GM23338 (cell line): ENCODE measurements around the gene UGT2A1. TPM values are rescaled to one million over a fixed set of nuclear protein-coding genes. Genes with fewer than 3 reads are reported as not detected.

ENCODE experiments used
- ATAC-seq: fragments of 200-7000 bp; cut with Tn5 transposase; 3 replicates; pipeline ENCODE4 v1.9.1; 2020
- DNase-seq: peaks from one replicate; pipeline ENCODE4 v3.0.0-alpha.2; 2015; ENCODE audit warnings: low spot score
- H2AFZ ChIP-seq: fragments of 200-600 bp; sonication (generic); 2 replicates; pipeline ENCODE4 v1.8.0; 2016; ENCODE audit warnings: antibody characterized with exemption, mild to moderate bottlenecking, moderate library complexity
- H3F3A ChIP-seq: fragments of 200-600 bp; sonication (generic); replicated peaks from 2 replicates; pipeline ENCODE4 v1.8.0; 2017; ENCODE audit warnings: antibody characterized with exemption, mixed run types, low read depth
- H3K27ac ChIP-seq: fragments of 200-600 bp; sonication (generic); 2 replicates; pipeline ENCODE4 v1.6.1; 2016; ENCODE audit warnings: low read depth
- H3K27me3 ChIP-seq: fragments of 200-600 bp; sonication (generic); 2 replicates; pipeline ENCODE4 v1.8.0; 2016; ENCODE audit warnings: mild to moderate bottlenecking, mixed run types, moderate library complexity; ENCODE audit not compliant: insufficient read depth
- H3K36me3 ChIP-seq: fragments of 200-600 bp; sonication (generic); 2 replicates; pipeline ENCODE4 v1.8.0; 2016; ENCODE audit warnings: mild to moderate bottlenecking; ENCODE audit not compliant: insufficient read depth
- H3K4me1 ChIP-seq: fragments of 200-600 bp; sonication (generic); 2 replicates; pipeline ENCODE4 v1.8.0; 2016; ENCODE audit warnings: mild to moderate bottlenecking, moderate library complexity; ENCODE audit not compliant: insufficient read depth
- H3K4me2 ChIP-seq: fragments of 200-600 bp; sonication (generic); 2 replicates; pipeline ENCODE4 v1.7.1; 2017; ENCODE audit warnings: mixed run types
- H3K4me3 ChIP-seq: fragments of 200-600 bp; sonication (generic); 2 replicates; pipeline ENCODE4 v1.6.1; 2016; ENCODE audit warnings: mixed run types
- H3K79me2 ChIP-seq: fragments of 200-600 bp; sonication (generic); replicated peaks from 2 replicates; pipeline ENCODE4 v1.8.0; 2017; ENCODE audit warnings: mild to moderate bottlenecking; ENCODE audit not compliant: insufficient read depth
- H3K9me2 ChIP-seq: fragments of 200-600 bp; sonication (generic); 2 replicates; pipeline ENCODE4 v1.8.0; 2017; ENCODE audit not compliant: insufficient read depth
- H4K20me1 ChIP-seq: fragments of 200-600 bp; sonication (generic); replicated peaks from 2 replicates; pipeline ENCODE4 v1.8.0; 2017; ENCODE audit warnings: mild to moderate bottlenecking; ENCODE audit not compliant: insufficient read depth
- H3K27ac Mint-ChIP-seq: 2 replicates; pipeline ENCODE4 v1.8.0; 2020; ENCODE audit warnings: inconsistent platforms, mild to moderate bottlenecking, moderate library complexity, mixed read lengths
- H3K27me3 Mint-ChIP-seq: 3 replicates; pipeline ENCODE4 v1.8.0; 2022; ENCODE audit warnings: low read depth, mild to moderate bottlenecking, moderate library complexity, mixed read lengths, inconsistent platforms; ENCODE audit not compliant: insufficient read depth, poor library complexity
- H3K36me3 Mint-ChIP-seq: 3 replicates; pipeline ENCODE4 v1.8.0; 2021; ENCODE audit warnings: low read depth, mild to moderate bottlenecking, inconsistent platforms, moderate library complexity, mixed read lengths
- H3K4me1 Mint-ChIP-seq: 3 replicates; pipeline ENCODE4 v1.8.0; 2020; ENCODE audit warnings: mild to moderate bottlenecking, inconsistent platforms, mixed read lengths
- H3K4me3 Mint-ChIP-seq: 3 replicates; pipeline ENCODE4 v1.8.0; 2021; ENCODE audit warnings: moderate library complexity, mild to moderate bottlenecking, inconsistent platforms, mixed read lengths
- H3K9me3 Mint-ChIP-seq: 3 replicates; pipeline ENCODE4 v1.8.0; 2020; ENCODE audit warnings: moderate library complexity, mild to moderate bottlenecking, inconsistent platforms, mixed read lengths
- CREB1 ChIP-seq: fragments of 250-450 bp; sonication (Bioruptor Pico); IDR thresholded peaks from 2 replicates; pipeline ENCODE4 v1.5.0; 2020; ENCODE audit warnings: low read depth, mild to moderate bottlenecking, moderate library complexity
- EZH2 ChIP-seq: fragments of 200-600 bp; sonication (generic); IDR thresholded peaks from one replicate; pipeline ENCODE4 v1.8.0; 2017; ENCODE audit warnings: antibody characterized with exemption, mild to moderate bottlenecking, low read depth; ENCODE audit not compliant: unreplicated experiment
- EZH2phosphoT487 ChIP-seq: fragments of 200-600 bp; sonication (generic); IDR thresholded peaks from one replicate; pipeline ENCODE4 v1.8.1; 2018; ENCODE audit warnings: antibody characterized with exemption; ENCODE audit not compliant: unreplicated experiment
- JUNB ChIP-seq: IDR thresholded peaks from one replicate; pipeline ENCODE4 v1.6.1; 2016; ENCODE audit warnings: antibody characterized with exemption; ENCODE audit not compliant: unreplicated experiment
- NANOG ChIP-seq: IDR thresholded peaks from 2 replicates; pipeline ENCODE4 v1.6.1; 2016; ENCODE audit warnings: antibody characterized with exemption, borderline replicate concordance
- POLR2AphosphoS5 ChIP-seq: IDR thresholded peaks from 2 replicates; pipeline ENCODE4 v1.6.1; 2016; ENCODE audit warnings: antibody characterized with exemption, low read depth
- STAT1 ChIP-seq: IDR thresholded peaks from one replicate; pipeline ENCODE4 v1.6.1; 2016; ENCODE audit warnings: antibody characterized with exemption; ENCODE audit not compliant: unreplicated experiment
- ZNF114 ChIP-seq: fragments of 250-450 bp; sonication (Bioruptor Pico); IDR thresholded peaks from 2 replicates; pipeline ENCODE4 v1.5.0; 2020; ENCODE audit warnings: mild to moderate bottlenecking, moderate library complexity
- polyA plus RNA-seq: library from polyadenylated mRNA; unstranded; fragments of >200 nt; fragmentation: Nextera tagmentation; extraction: Ambion mirVana; gene quantifications from 2 replicates; pipeline ENCODE4 v1.2.1, GENCODE V29; 2016
- total RNA-seq: library from RNA; depleted of rRNA; stranded (reverse); fragments of >200 nt; shearing (Covaris generic); gene quantifications from 2 replicates; pipeline ENCODE4 v1.2.3, GENCODE V29; 2014
- TF ChIP-seq, protein P1 (sequence below), 2 experiments: fragments of 200-600 bp in 1 of 2; sonication (generic) in 1 of 2; conservative IDR thresholded peaks; 2 replicates each; pipeline versions ENCODE4 v1.5.1 to v1.6.1; 2016 to 2017; ENCODE audit warnings: antibody characterized with exemption in 2 of 2, low read depth in 2 of 2, mild to moderate bottlenecking in 2 of 2, moderate library complexity in 1 of 2
- TF ChIP-seq, protein P2 (sequence below): IDR thresholded peaks from 2 replicates; pipeline ENCODE4 v1.6.1; 2016; ENCODE audit warnings: antibody characterized with exemption
- TF ChIP-seq, protein P3 (sequence below): IDR thresholded peaks from one replicate; pipeline ENCODE4 v1.6.1; 2018; ENCODE audit warnings: antibody characterized with exemption; ENCODE audit not compliant: unreplicated experiment
- TF ChIP-seq, protein P4 (sequence below): fragments of 250-450 bp; sonication (Bioruptor Pico); IDR thresholded peaks from 2 replicates; pipeline ENCODE4 v1.5.0; 2020; ENCODE audit warnings: mild to moderate bottlenecking, moderate library complexity

UGT2A1 gene
- total and polyA plus RNA-seq, 2 experiments from 2014 or later = not detected

DNA sequence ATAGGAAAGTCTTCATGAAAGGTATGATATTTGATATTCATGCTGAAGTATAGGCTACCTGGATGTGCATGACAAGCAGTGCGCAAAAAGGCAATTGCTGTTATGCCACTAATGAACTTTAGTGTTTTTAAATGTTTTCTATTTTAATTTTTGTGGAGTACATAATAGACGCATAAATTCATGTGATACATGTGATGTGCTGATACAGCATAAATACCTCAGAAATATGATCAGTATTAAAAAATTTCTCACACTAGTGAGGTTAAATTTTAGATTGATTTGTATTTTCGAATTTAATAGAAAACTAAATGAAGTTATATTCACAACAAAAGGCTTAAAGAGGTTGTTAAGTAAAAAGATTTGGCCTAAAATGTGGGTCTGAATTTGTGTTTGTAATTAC is 2.2 kb downstream of the UGT2A1 start (continued):
- TF ChIP-seq, protein P1, sequence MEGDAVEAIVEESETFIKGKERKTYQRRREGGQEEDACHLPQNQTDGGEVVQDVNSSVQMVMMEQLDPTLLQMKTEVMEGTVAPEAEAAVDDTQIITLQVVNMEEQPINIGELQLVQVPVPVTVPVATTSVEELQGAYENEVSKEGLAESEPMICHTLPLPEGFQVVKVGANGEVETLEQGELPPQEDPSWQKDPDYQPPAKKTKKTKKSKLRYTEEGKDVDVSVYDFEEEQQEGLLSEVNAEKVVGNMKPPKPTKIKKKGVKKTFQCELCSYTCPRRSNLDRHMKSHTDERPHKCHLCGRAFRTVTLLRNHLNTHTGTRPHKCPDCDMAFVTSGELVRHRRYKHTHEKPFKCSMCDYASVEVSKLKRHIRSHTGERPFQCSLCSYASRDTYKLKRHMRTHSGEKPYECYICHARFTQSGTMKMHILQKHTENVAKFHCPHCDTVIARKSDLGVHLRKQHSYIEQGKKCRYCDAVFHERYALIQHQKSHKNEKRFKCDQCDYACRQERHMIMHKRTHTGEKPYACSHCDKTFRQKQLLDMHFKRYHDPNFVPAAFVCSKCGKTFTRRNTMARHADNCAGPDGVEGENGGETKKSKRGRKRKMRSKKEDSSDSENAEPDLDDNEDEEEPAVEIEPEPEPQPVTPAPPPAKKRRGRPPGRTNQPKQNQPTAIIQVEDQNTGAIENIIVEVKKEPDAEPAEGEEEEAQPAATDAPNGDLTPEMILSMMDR (conservative IDR thresholded peaks at IDR 0.05; ENCODE audit: low read depth in 2 of 2) = no peak
- no peak for TF ChIP-seq CREB1
- TF ChIP-seq ZNF114 = no peak
- no peak for TF ChIP-seq EZH2

DNA sequence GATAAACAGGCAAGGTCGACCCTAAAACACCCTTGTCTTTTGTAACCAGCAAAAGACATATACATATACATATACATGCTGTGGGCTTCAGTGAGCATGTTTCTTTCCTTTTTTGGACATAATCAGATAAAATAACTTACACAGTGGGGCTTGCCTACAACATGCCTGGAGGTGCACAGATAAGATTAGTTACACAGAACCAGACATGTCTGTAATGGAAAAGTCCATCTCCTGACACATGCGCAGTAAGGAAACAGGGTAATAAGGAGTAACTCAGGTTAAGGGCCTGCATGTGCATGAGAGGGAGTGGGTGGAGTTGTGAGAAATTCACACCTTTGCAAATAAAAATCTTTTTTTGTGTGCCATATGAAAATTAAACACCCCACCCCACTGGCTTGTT is 3.4 kb downstream of the UGT2A1 start:
- Histone ChIP-seq H3K4me3 (no peak overlapping the region), H3K4me1 (no peaks in the 10 kb centered on the region), H3K27me3 (no peaks in the 10 kb centered on the region), H2AFZ (0 out of 2 replicates have a peak overlapping the region, but pooled peaks have one; percentile 38), H3K9me2 (no peaks in the 10 kb centered on the region), H3K79me2 (no peaks in the 10 kb centered on the region), H4K20me1 (no peaks in the 10 kb centered on the region), H3K27ac (no peak overlapping the region), H3K36me3 (no peaks in the 10 kb centered on the region), H3F3A (no peaks in the 10 kb centered on the region), H3K4me2 (no peak overlapping the region)
- no peak overlapping the region for H3K4me3 Mint-ChIP-seq
- DNase-seq (no peak), ATAC-seq (no peak)
- no peaks in the 10 kb centered on the region for H3K27me3 Mint-ChIP-seq
- H3K27ac Mint-ChIP-seq = no peak overlapping the region
- no peaks in the 10 kb centered on the region for H3K9me3 Mint-ChIP-seq
- H3K36me3 Mint-ChIP-seq = no peaks in the 10 kb centered on the region
- H3K4me1 Mint-ChIP-seq = no peaks in the 10 kb centered on the region
- TF ChIP-seq, protein P2, sequence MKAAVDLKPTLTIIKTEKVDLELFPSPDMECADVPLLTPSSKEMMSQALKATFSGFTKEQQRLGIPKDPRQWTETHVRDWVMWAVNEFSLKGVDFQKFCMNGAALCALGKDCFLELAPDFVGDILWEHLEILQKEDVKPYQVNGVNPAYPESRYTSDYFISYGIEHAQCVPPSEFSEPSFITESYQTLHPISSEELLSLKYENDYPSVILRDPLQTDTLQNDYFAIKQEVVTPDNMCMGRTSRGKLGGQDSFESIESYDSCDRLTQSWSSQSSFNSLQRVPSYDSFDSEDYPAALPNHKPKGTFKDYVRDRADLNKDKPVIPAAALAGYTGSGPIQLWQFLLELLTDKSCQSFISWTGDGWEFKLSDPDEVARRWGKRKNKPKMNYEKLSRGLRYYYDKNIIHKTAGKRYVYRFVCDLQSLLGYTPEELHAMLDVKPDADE = no peak
- no peak for TF ChIP-seq EZH2phosphoT487
- TF ChIP-seq, protein P3, sequence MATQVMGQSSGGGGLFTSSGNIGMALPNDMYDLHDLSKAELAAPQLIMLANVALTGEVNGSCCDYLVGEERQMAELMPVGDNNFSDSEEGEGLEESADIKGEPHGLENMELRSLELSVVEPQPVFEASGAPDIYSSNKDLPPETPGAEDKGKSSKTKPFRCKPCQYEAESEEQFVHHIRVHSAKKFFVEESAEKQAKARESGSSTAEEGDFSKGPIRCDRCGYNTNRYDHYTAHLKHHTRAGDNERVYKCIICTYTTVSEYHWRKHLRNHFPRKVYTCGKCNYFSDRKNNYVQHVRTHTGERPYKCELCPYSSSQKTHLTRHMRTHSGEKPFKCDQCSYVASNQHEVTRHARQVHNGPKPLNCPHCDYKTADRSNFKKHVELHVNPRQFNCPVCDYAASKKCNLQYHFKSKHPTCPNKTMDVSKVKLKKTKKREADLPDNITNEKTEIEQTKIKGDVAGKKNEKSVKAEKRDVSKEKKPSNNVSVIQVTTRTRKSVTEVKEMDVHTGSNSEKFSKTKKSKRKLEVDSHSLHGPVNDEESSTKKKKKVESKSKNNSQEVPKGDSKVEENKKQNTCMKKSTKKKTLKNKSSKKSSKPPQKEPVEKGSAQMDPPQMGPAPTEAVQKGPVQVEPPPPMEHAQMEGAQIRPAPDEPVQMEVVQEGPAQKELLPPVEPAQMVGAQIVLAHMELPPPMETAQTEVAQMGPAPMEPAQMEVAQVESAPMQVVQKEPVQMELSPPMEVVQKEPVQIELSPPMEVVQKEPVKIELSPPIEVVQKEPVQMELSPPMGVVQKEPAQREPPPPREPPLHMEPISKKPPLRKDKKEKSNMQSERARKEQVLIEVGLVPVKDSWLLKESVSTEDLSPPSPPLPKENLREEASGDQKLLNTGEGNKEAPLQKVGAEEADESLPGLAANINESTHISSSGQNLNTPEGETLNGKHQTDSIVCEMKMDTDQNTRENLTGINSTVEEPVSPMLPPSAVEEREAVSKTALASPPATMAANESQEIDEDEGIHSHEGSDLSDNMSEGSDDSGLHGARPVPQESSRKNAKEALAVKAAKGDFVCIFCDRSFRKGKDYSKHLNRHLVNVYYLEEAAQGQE = no peak
- no peak for TF ChIP-seq CREB1
- TF ChIP-seq JUNB = no peak
- no peak for TF ChIP-seq STAT1
- no peak for TF ChIP-seq EZH2
- TF ChIP-seq, protein P4, sequence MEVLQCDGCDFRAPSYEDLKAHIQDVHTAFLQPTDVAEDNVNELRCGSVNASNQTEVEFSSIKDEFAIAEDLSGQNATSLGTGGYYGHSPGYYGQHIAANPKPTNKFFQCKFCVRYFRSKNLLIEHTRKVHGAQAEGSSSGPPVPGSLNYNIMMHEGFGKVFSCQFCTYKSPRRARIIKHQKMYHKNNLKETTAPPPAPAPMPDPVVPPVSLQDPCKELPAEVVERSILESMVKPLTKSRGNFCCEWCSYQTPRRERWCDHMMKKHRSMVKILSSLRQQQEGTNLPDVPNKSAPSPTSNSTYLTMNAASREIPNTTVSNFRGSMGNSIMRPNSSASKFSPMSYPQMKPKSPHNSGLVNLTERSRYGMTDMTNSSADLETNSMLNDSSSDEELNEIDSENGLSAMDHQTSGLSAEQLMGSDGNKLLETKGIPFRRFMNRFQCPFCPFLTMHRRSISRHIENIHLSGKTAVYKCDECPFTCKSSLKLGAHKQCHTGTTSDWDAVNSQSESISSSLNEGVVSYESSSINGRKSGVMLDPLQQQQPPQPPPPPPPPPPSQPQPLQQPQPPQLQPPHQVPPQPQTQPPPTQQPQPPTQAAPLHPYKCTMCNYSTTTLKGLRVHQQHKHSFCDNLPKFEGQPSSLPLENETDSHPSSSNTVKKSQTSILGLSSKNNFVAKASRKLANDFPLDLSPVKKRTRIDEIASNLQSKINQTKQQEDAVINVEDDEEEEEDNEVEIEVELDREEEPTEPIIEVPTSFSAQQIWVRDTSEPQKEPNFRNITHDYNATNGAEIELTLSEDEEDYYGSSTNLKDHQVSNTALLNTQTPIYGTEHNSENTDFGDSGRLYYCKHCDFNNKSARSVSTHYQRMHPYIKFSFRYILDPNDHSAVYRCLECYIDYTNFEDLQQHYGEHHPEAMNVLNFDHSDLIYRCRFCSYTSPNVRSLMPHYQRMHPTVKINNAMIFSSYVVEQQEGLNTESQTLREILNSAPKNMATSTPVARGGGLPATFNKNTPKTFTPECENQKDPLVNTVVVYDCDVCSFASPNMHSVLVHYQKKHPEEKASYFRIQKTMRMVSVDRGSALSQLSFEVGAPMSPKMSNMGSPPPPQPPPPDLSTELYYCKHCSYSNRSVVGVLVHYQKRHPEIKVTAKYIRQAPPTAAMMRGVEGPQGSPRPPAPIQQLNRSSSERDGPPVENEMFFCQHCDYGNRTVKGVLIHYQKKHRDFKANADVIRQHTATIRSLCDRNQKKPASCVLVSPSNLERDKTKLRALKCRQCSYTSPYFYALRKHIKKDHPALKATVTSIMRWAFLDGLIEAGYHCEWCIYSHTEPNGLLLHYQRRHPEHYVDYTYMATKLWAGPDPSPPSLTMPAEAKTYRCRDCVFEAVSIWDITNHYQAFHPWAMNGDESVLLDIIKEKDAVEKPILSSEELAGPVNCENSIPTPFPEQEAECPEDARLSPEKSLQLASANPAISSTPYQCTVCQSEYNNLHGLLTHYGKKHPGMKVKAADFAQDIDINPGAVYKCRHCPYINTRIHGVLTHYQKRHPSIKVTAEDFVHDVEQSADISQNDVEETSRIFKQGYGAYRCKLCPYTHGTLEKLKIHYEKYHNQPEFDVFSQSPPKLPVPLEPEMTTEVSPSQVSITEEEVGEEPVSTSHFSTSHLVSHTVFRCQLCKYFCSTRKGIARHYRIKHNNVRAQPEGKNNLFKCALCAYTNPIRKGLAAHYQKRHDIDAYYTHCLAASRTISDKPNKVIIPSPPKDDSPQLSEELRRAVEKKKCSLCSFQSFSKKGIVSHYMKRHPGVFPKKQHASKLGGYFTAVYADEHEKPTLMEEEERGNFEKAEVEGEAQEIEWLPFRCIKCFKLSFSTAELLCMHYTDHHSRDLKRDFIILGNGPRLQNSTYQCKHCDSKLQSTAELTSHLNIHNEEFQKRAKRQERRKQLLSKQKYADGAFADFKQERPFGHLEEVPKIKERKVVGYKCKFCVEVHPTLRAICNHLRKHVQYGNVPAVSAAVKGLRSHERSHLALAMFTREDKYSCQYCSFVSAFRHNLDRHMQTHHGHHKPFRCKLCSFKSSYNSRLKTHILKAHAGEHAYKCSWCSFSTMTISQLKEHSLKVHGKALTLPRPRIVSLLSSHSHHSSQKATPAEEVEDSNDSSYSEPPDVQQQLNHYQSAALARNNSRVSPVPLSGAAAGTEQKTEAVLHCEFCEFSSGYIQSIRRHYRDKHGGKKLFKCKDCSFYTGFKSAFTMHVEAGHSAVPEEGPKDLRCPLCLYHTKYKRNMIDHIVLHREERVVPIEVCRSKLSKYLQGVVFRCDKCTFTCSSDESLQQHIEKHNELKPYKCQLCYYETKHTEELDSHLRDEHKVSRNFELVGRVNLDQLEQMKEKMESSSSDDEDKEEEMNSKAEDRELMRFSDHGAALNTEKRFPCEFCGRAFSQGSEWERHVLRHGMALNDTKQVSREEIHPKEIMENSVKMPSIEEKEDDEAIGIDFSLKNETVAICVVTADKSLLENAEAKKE (CRISPR knock-in tag) = no peak
- TF ChIP-seq NANOG = no peak
- no peak for TF ChIP-seq POLR2AphosphoS5
